ENCODE data around the gene TUBB4B. TPM values are rescaled to one million over a fixed set of nuclear protein-coding genes. Genes with fewer than 3 reads are reported as not detected.

Gene TUBB4B
- total RNA-seq, 1 donor from 2014 or later = 192 TPM

- Mint-ChIP-seq H3K4me1 (ENCODE audit: low read depth, unreplicated experiment) (peaks cover 1% of the 10 kb centered on the region), H3K4me3 (ENCODE audit: unreplicated experiment) (no peak overlapping the region), H3K36me3 (ENCODE audit: unreplicated experiment) (no peaks in the 10 kb centered on the region), H3K27me3 (ENCODE audit: unreplicated experiment) (peaks cover 2% of the 10 kb centered on the region), H3K27ac (ENCODE audit: unreplicated experiment) (no peak overlapping the region), H3K9me3 (ENCODE audit: unreplicated experiment) (peaks cover 4% of the 10 kb centered on the region)
- TF ChIP-seq, protein P1, sequence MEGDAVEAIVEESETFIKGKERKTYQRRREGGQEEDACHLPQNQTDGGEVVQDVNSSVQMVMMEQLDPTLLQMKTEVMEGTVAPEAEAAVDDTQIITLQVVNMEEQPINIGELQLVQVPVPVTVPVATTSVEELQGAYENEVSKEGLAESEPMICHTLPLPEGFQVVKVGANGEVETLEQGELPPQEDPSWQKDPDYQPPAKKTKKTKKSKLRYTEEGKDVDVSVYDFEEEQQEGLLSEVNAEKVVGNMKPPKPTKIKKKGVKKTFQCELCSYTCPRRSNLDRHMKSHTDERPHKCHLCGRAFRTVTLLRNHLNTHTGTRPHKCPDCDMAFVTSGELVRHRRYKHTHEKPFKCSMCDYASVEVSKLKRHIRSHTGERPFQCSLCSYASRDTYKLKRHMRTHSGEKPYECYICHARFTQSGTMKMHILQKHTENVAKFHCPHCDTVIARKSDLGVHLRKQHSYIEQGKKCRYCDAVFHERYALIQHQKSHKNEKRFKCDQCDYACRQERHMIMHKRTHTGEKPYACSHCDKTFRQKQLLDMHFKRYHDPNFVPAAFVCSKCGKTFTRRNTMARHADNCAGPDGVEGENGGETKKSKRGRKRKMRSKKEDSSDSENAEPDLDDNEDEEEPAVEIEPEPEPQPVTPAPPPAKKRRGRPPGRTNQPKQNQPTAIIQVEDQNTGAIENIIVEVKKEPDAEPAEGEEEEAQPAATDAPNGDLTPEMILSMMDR (IDR thresholded peaks at IDR 0.05; ENCODE audit: partially characterized antibody, unreplicated experiment) = no peak
- no peak for DNase-seq
These were observed 9.5 kb downstream of the TUBB4B start for GRCh38 chr9:137250329-137251193.

DNA sequence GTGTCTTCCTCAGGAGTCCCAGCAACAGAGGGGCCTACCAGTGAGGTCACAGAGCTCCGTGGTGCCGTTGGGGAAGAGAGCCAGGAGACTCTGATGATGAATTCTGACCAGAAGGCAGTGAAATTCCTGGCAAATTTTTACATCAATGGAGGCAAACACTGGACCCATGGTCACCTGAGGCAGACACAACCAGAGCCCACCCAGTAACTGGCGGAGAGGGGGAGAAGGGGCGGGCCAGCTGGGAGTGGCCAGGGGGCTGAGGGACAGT is 10.0 kb downstream of the TUBB4B start, which contains the start of gene STPG3:
STPG3 (plus strand) TSS at position 93 of the 268 bp plus-strand sequence; CDS start at position 94, 1 bp downstream.
- H3K4me1 Mint-ChIP-seq (ENCODE audit: low read depth, unreplicated experiment) = peaks cover 1% of the 10 kb centered on the region

DNA sequence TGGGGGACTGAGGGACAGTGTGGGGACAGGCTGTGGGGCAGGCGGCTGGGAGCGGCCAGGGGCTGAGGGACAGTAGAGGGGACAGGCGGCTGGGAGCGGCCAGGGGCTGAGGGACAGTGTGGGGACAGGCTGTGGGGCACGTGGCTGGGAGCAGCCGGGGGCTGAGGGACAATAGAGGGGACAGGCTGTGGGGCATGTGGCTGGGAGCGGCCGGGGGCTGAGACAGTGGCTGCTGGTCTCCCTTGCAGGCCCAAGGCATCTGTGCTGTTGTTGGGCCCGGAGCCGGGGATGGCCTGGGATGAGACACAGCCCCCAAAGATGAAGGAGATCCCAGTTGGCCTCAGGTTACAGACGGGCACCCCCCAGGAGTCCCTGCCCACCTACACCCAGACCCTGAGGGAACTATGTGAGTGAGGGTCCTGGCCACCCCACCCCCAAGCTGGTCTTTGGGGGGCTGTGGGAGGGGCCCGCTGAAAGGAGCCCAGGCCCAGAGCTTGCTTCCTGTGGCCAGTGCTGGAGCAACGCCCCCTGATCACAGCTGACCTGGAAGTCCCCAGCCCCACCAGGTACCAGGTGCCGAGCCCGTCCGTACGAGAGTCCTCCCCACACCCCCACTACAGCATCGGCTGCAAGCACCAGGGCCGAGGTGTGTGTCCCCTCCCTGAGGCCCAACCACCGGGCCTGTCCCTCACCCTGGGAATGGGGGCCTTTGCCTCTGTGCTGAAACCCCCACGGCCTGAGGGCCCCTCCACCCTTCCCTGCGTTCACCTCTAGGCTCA is 10.6 kb downstream of the TUBB4B start:
- Mint-ChIP-seq H3K4me3 (ENCODE audit: unreplicated experiment) (no peak overlapping the region), H3K27me3 (ENCODE audit: unreplicated experiment) (peaks cover 2% of the 10 kb centered on the region), H3K9me3 (ENCODE audit: unreplicated experiment) (peaks cover 4% of the 10 kb centered on the region), H3K4me1 (ENCODE audit: low read depth, unreplicated experiment) (peaks cover 1% of the 10 kb centered on the region), H3K27ac (ENCODE audit: unreplicated experiment) (no peak overlapping the region), H3K36me3 (ENCODE audit: unreplicated experiment) (no peaks in the 10 kb centered on the region)
- no peak for DNase-seq
- TF ChIP-seq, protein P1 (IDR thresholded peaks at IDR 0.05; ENCODE audit: partially characterized antibody, unreplicated experiment) = no peak

More for the DNA sequence above, 10.0 kb downstream of the TUBB4B start, which contains the start of gene STPG3:
- H3K27ac Mint-ChIP-seq (ENCODE audit: unreplicated experiment) = no peak within 1 kb of the TSS
- H3K9me3 Mint-ChIP-seq (ENCODE audit: unreplicated experiment) = peaks cover 4% of the 10 kb centered on the region
- no peaks in the 10 kb centered on the region for H3K36me3 Mint-ChIP-seq (ENCODE audit: unreplicated experiment)
- no peak for DNase-seq
- TF ChIP-seq, protein P1 (IDR thresholded peaks at IDR 0.05; ENCODE audit: partially characterized antibody, unreplicated experiment) = no peak
- H3K4me3 Mint-ChIP-seq (ENCODE audit: unreplicated experiment) = no peak within 1 kb of the TSS
- H3K27me3 Mint-ChIP-seq (ENCODE audit: unreplicated experiment) = peaks cover 2% of the 10 kb centered on the region

- peaks cover 5% of the 10 kb centered on the region for H3K9me3 Mint-ChIP-seq (ENCODE audit: unreplicated experiment)
- H3K27ac Mint-ChIP-seq (ENCODE audit: unreplicated experiment) = no peak overlapping the region
- DNase-seq = no peak
- peaks cover 1% of the 10 kb centered on the region for H3K4me1 Mint-ChIP-seq (ENCODE audit: low read depth, unreplicated experiment)
- TF ChIP-seq, protein P1 (IDR thresholded peaks at IDR 0.05; ENCODE audit: partially characterized antibody, unreplicated experiment) = no peak
- peaks cover 2% of the 10 kb centered on the region for H3K27me3 Mint-ChIP-seq (ENCODE audit: unreplicated experiment)
- H3K36me3 Mint-ChIP-seq (ENCODE audit: unreplicated experiment) = no peaks in the 10 kb centered on the region
- H3K4me3 Mint-ChIP-seq (ENCODE audit: unreplicated experiment) = no peak overlapping the region
These were observed 11.7 kb downstream of the TUBB4B start for GRCh38 chr9:137252555-137253506.

Measured in glutamatergic neuron (in vitro differentiated cells).